ENCODE data around the gene GHR.

Gene GHR

DNA sequence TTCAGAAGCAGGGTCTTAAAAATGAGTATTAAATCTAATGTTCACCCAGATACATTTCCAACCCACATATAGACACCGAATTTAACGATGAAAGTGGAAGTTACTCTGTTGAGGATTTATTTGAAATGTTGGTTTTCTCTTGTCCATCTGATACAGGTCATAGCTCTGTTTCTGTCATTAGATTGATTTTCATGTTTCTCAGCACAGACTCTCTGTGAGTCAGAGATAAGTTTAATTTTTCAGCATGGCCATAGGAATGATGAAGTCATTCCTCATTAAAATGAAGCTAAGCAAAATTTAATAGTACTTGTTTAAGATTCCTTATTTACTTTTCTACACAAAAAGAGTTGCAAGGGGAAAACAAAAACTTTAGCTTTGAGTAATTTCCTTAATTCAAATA is 38.8 kb downstream of the GHR start:
- DNase-seq (ENCODE audit: low read depth in 2 of 2) = no peak

- DNase-seq (ENCODE audit: low read depth in 2 of 2) = no peak
Observed at GRCh38 chr5:42467572-42467971, 44.3 kb downstream of the GHR start.

DNA sequence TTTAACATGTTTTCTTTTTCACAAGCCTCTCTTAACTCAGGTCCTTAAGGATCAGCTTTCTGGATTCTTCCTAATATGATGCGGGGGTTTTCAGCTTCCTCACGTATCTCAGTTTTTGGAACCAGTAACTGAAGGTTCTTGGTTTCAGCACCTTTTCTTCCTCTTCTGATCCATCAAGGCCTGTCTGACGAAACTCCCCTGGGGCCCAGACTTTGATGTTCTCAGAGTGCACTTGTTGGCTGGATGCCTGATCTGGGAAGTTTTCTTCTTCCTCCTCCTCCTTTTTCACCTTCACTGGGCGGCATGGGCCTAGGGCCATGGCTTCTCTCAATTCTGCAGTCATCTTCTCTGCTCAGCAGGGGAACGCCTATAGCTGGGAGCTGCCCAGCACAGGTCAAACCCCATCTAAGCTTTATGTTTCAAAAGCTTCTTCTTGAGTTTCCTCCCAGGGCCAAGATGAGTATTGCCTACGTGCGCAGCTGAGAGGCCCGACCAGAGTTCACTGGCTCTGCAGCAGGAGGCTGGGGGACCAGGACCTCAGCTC is 44.8 kb downstream of the GHR start:
- DNase-seq (ENCODE audit: low read depth in 2 of 2) = no peak

DNA sequence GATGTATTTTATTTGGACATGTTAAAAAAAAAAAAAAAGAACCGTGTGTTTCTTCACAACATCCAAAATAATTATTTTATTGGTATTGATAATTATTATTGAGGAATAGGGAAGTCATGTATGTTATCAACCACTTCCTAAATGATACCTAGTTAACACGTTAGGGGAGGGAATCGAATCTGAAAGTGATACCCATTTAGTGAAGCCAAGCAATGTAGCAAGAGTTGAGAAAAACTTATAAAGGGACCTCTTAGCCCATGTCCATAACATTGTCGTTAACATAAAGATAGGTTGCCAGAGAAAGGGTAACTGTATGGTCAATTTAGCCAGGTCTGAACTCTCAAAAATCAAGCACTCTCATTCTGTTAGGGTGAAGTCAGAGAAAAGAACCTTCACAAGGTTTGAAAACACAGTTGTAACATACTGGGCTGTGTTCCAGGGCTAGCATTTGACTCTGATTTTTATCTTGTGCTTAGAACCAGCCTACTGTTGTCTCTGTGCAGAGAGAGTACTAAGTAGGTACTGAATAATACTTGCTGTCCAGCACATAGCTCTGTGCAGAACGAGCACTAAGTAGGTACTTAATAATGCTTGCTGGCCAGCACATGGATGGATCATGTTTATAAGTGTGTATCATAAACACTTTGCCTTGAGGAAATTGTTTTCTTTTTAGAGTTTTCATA is 60.4 kb downstream of the GHR start:
- DNase-seq (ENCODE audit: low read depth in 2 of 2) = no peak

GRCh38 chr5:42487077-42487476 is 63.8 kb downstream of the GHR start:
- no peak for DNase-seq (ENCODE audit: low read depth in 2 of 2)

- DNase-seq (ENCODE audit: low read depth in 2 of 2) = no peak
Observed at GRCh38 chr5:42487821-42488220, 64.6 kb downstream of the GHR start.

GRCh38 chr5:42490831-42491230 is 67.6 kb downstream of the GHR start:
- no peak for DNase-seq (ENCODE audit: low read depth in 2 of 2)

- DNase-seq (ENCODE audit: low read depth in 2 of 2) = no peak
Observed at GRCh38 chr5:42491699-42492098, 68.5 kb downstream of the GHR start.

- no peak for DNase-seq (ENCODE audit: low read depth in 2 of 2)
Observed at GRCh38 chr5:42492974-42493373, 69.7 kb downstream of the GHR start.

GRCh38 chr5:42494414-42494813 is 71.2 kb downstream of the GHR start:
- no peak for DNase-seq (ENCODE audit: low read depth in 2 of 2)

DNA sequence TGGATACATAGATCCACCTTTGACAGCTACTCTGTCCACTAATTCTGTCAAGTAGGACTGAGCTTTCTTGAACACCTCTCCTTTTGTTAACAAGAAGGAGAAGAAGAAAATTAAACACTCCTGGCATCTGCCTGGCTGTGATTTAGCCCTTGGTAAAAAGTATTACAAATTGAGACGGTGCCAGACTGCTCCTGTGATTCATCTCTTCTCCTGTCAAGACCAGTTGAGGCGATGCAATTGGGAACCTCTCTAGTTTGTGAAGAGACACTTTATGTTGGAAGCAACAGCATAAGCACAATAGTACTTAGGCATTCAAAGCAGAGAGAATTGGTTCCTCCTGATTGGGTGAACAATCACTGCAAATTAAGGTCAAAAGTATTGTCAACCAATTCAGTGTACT is 72.7 kb downstream of the GHR start:
- DNase-seq (ENCODE audit: low read depth in 2 of 2) = no peak

GRCh38 chr5:42496397-42497156 is 73.3 kb downstream of the GHR start:
- DNase-seq (ENCODE audit: low read depth in 2 of 2) = no peak

- DNase-seq (ENCODE audit: low read depth in 2 of 2) = no peak
Observed at GRCh38 chr5:42498000-42498399, 74.8 kb downstream of the GHR start.

DNA sequence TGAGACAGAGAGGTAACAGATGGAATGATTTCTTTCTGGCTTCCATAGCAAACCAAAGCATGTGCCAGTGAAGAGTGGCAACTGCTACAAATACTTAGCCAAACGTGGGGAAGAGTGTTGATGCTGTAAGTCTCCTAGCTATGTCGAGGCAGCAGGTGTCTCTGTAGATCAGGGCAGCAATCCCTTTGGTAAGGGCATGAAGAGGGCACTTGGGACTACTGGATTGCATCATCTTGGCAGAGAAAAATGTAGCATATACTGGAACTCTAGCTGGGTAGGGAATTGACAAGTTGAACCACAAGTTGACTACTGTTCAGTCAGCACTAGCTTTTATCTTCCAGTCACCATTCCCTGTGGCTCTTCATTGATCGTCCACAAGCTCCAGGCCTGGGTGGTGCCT is 75.8 kb downstream of the GHR start:
- no peak for DNase-seq (ENCODE audit: low read depth in 2 of 2)

DNA sequence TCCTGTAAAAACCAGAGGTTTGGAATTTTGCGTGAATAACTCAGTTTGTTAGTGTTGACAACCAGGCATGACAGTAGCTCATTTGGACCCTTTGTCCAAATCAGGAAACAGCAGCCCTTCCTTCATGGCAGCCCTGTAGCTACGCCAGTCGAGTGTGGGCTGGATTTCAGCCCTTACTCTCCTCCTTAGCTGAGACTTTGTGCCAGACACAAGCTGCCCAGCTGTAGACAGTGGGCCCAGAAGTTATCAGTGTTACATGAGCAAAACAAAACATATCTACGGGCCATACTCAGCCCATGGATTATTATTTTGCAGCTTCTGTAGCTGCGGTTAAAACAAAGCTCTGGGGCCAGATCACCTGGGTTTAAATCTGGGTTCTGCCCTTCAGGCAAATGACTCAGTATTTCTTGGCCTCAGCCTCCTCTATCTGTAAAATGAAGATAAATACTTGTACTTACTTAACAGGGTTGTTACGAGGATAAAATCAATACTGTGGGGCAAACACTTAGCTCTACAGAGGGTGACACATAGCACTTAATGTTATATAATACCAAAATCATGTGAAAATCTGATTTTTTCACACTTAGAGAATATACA is 76.9 kb downstream of the GHR start:
- no peak for DNase-seq (ENCODE audit: low read depth in 2 of 2)

DNA sequence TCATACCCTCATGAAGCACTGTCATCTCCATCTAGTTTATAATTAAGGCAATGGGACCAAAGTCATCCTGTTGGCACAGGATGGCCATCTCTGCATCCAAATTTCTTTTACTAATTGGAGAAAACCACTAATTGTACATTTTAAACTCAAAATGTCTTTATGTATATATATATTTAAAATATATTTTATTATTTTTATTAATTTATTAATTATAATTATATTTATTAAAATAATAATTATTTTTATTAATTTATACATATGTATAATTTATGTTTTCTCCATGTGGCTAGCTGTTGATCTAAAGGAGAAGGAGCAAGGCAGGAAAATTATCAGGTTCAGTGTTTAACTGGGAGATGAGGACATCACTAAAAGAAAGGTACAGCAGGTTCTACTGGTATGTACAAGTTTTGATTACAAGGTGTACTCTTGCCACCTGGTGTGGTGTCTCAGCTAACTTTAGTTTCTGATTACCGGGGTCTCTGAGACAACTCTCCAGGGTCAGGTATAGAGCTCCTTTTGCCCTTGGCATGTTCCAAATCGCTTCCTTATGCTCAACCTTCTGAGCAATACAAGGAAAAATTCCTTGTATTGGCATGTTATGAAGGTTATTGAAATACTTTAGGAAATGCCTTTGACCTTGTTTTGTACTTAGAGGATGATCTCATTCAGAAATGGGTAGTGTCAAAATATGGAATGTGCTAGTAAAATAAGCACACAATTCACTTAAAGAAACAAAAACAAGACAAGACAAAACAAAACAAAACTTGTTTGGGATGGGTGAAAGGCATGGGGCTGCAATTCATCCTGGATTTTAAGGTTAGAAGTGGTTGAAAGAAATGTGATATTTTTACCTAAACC is 79.6 kb downstream of the GHR start:
- DNase-seq (ENCODE audit: low read depth in 2 of 2) = no peak

GRCh38 chr5:42506662-42507061 is 83.4 kb downstream of the GHR start:
- DNase-seq (ENCODE audit: low read depth in 2 of 2) = no peak

DNA sequence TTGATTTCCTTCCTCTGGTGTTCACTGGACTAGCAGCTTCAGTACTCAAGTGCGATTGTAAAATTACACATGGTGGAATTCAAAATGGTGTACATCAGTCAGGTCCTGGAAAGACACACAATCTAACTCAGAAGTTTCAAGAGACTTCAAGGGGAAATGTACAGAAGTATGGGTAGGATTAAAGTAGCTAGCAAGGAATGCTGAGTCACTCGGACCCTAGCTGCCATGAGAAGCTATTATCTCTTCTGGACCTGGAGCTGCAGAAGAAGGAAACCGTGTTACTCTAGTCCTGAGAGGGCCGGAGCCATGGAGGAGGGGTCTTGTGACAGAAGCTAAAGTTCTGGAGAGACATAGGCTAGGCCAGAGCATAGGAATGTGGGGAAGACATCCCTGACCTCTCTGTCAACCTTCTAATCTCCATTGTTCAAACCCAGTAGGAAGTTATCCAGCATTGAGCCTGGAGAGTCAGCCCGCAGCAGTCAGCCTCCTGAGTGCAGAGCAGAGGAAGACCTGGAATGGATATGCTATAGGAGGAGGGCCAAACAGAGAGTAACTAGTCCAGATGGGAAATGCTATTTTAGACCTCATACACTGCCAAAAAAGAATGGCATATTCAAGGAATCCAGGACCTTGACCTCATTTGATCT is 84.3 kb downstream of the GHR start:
- DNase-seq (ENCODE audit: low read depth in 2 of 2) = no peak

GRCh38 chr5:42513246-42513645 is 90.0 kb downstream of the GHR start:
- no peak for DNase-seq (ENCODE audit: low read depth in 2 of 2)

- no peak for DNase-seq (ENCODE audit: low read depth in 2 of 2)
Observed at GRCh38 chr5:42514754-42515153, 91.5 kb downstream of the GHR start.

DNA sequence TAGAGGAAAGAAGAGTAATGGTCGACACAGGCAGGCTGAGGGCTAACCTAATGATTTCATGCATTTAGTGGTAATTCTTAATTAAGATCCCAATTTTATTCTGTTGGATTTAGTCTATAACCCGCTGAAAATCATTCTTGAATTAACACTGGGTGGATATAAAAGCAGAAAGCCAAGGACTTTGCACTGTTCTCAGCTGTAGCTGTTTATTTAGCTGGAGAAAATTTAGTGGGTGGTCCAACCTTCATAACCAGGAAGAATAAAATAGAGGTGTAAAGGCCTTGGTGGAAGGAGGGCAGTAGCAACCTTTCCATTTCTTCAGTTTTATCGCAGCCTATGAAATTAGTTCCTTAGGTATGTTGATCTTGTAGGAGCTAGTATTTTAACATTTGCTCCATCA is 92.3 kb downstream of the GHR start:
- DNase-seq (ENCODE audit: low read depth in 2 of 2) = no peak

Data from activated CD8-positive, alpha-beta memory T cell treated with anti-CD3 and anti-CD28 coated beads for 4 hours (primary cell).